Endothelial cell of umbilical vein (primary cell): Measurements from ENCODE around the gene TOP1. TPM values are rescaled to one million over a fixed set of nuclear protein-coding genes. Genes with fewer than 3 reads are reported as not detected.

Experiments
- BruUV-seq: library from RNA; stranded (reverse); fragments of 400-500 nt; replicated peaks from 2 replicates; lab custom pipeline; 2021; lab: Mats Ljungman, UMichigan
- CTCF ChIA-PET: fragments of 300-600, 350-600 bp; sonication (Branson Sonifier 250); formaldehyde crosslinking; loops from one replicate; lab custom pipeline; 2021; ENCODE audit warnings: antibody characterized with exemption, inconsistent platforms; lab: Charles Lee
- POLR2A ChIA-PET: fragments of 300-600, 350-600 bp; sonication (Branson Sonifier 250); formaldehyde crosslinking; loops from one replicate; lab custom pipeline; 2021; ENCODE audit warnings: antibody characterized with exemption, inconsistent platforms; lab: Charles Lee
- DNase-seq: peaks from one replicate; pipeline ENCODE4 v3.0.0-alpha.2; 2011; ENCODE audit warnings: low read depth, low spot score
- FAIRE-seq: peaks from 2 replicates; lab custom pipeline; 2011; peaks lifted over from hg19 to GRCh38; lab: Jason Lieb, UNC
- H2AFZ ChIP-seq: 2 replicates; pipeline ENCODE4 v1.6.0; 2012; ENCODE audit warnings: low read depth, low read length, control low read depth, inconsistent platforms
- H3K27ac ChIP-seq: 2 replicates; pipeline ENCODE4 v1.5.1; 2011; ENCODE audit warnings: low read depth, mild to moderate bottlenecking, control low read depth, low read length, moderate library complexity; ENCODE audit not compliant: insufficient read depth
- H3K27me3 ChIP-seq, 2 experiments: 2 replicates each; pipeline versions ENCODE4 v1.6.0 to v1.6.1; 2011; ENCODE audit warnings: low read length in 2 of 2, mixed read lengths in 1 of 2; ENCODE audit not compliant: control insufficient read depth in 2 of 2, insufficient read depth in 2 of 2
- H3K36me3 ChIP-seq, 2 experiments: 2 replicates in 1 of 2; 3 replicates in 1 of 2; pipeline ENCODE4 v1.5.1; 2011; ENCODE audit warnings: low read length in 2 of 2, mild to moderate bottlenecking in 1 of 2, moderate library complexity in 1 of 2; ENCODE audit not compliant: control insufficient read depth in 2 of 2, insufficient read depth in 2 of 2; ENCODE audit errors: extremely low read depth in 1 of 2
- H3K4me1 ChIP-seq: 3 replicates; pipeline ENCODE4 v1.5.1; 2011; ENCODE audit warnings: mild to moderate bottlenecking, low read length; ENCODE audit not compliant: control insufficient read depth, insufficient read depth; ENCODE audit errors: extremely low read depth
- H3K4me2 ChIP-seq: 2 replicates; pipeline ENCODE4 v1.6.1; 2011; ENCODE audit warnings: low read length, control low read depth, mixed read lengths; ENCODE audit not compliant: insufficient read depth
- H3K4me3 ChIP-seq, 3 experiments: fragments of 200-600 bp in 1 of 3; sonication (generic), shearing (Covaris generic) in 1 of 3; replicated peaks in 1 of 3; 2 replicates each; pipeline ENCODE4 v1.5.1; 2011 to 2016; ENCODE audit warnings: control low read depth in 3 of 3, low read length in 3 of 3, mild to moderate bottlenecking in 2 of 3, inconsistent platforms in 1 of 3, low read depth in 1 of 3, moderate library complexity in 1 of 3; ENCODE audit not compliant: insufficient read depth in 1 of 3
- H3K79me2 ChIP-seq: 2 replicates; pipeline ENCODE4 v1.6.0; 2012; ENCODE audit warnings: low read length, inconsistent platforms; ENCODE audit not compliant: control insufficient read depth, insufficient read depth
- H3K9ac ChIP-seq: replicated peaks from 2 replicates; pipeline ENCODE3; 2011; ENCODE audit warnings: low read length, control low read depth; ENCODE audit not compliant: insufficient read depth; ENCODE audit errors: extremely low read depth
- H3K9me1 ChIP-seq: replicated peaks from 3 replicates; pipeline ENCODE4 v1.6.0; 2011; ENCODE audit warnings: mild to moderate bottlenecking, low read length; ENCODE audit not compliant: control insufficient read depth, insufficient read depth; ENCODE audit errors: extremely low read depth
- H3K9me3 ChIP-seq: replicated peaks from 2 replicates; pipeline ENCODE4 v1.5.1; 2012; ENCODE audit warnings: low read length, inconsistent platforms; ENCODE audit not compliant: control insufficient read depth, insufficient read depth
- H4K20me1 ChIP-seq: replicated peaks from 2 replicates; pipeline ENCODE3; 2011; ENCODE audit warnings: mild to moderate bottlenecking, low read length; ENCODE audit not compliant: control insufficient read depth, insufficient read depth; ENCODE audit errors: extremely low read depth
- EZH2 ChIP-seq: IDR thresholded peaks from 2 replicates; pipeline ENCODE4 v1.6.1; 2012; ENCODE audit warnings: borderline replicate concordance, low read depth, mild to moderate bottlenecking, moderate library complexity, low read length, inconsistent platforms; ENCODE audit not compliant: severe bottlenecking
- FOS ChIP-seq: IDR thresholded peaks from 2 replicates; pipeline ENCODE4 v1.6.1; 2011; ENCODE audit warnings: mild to moderate bottlenecking, low read length, moderate library complexity, borderline replicate concordance; ENCODE audit not compliant: insufficient read depth
- GATA2 ChIP-seq: IDR thresholded peaks from 2 replicates; pipeline ENCODE4 v1.7.0; 2011; ENCODE audit warnings: low read depth, mild to moderate bottlenecking, moderate library complexity, mixed read lengths, low read length; ENCODE audit not compliant: insufficient read length, insufficient read depth
- JUN ChIP-seq: IDR thresholded peaks from 2 replicates; pipeline ENCODE4 v1.6.1; 2011; ENCODE audit warnings: borderline replicate concordance, low read depth; ENCODE audit not compliant: insufficient read length, insufficient read depth
- MYC ChIP-seq: IDR thresholded peaks from one replicate; pipeline ENCODE4 v1.6.1; 2011; ENCODE audit warnings: mild to moderate bottlenecking, low read depth, low read length
- POLR2A ChIP-seq: IDR thresholded peaks from 2 replicates; pipeline ENCODE4 v1.6.1; 2012; ENCODE audit warnings: low read depth, mild to moderate bottlenecking, control low read depth, low read length
- POLR2AphosphoS5 ChIP-seq: IDR thresholded peaks from 2 replicates; pipeline ENCODE4 v1.6.1; 2012; ENCODE audit warnings: low read depth, mild to moderate bottlenecking, control low read depth, low read length, moderate library complexity; ENCODE audit not compliant: insufficient read depth
- dilution Hi-C: fragments of 300-500 bp; cut with MboI; formaldehyde crosslinking; loops from one replicate; pipeline ENCODE4 v1.15.0; 2019; ENCODE audit warnings: low sequenced_read_pairs; ENCODE audit not compliant: extremely low pct_ligation_motif_present
- intact Hi-C: fragments of 100-400 bp; cut with micrococcal nuclease; formaldehyde crosslinking; loops from one replicate; pipeline ENCODE4 v1.10.0; 2022
- polyA plus RNA-seq, 4 experiments: library from polyadenylated mRNA; depleted of rRNA in 3 of 4; stranded (reverse) in 3 of 4; unstranded in 1 of 4; fragments of >200 nt; gene quantifications; 2 replicates each; pipeline versions ENCODE4 v1.2.1 to v1.2.3, GENCODE V29; 2011 to 2012; ENCODE audit warnings: missing spikeins in 1 of 4
- total RNA-seq: library from RNA; stranded (reverse); gene quantifications from 2 replicates; pipeline ENCODE4 v1.2.3, GENCODE V29; 2021
- TF ChIP-seq, protein P1 (sequence below): IDR thresholded peaks from 2 replicates; pipeline ENCODE4 v1.6.1; 2011; ENCODE audit not compliant: insufficient read depth, insufficient read length
- TF ChIP-seq, protein P2 (sequence below), 2 donors: IDR thresholded peaks; 1 replicate in 1 of 2; 2 replicates in 1 of 2; pipeline ENCODE4 v1.5.1; 2011; ENCODE audit warnings: low read length in 2 of 2, mild to moderate bottlenecking in 2 of 2, moderate library complexity in 2 of 2, control low read depth in 1 of 2, inconsistent platforms in 1 of 2, low read depth in 1 of 2; ENCODE audit not compliant: insufficient read depth in 1 of 2; ENCODE audit errors: extremely low read depth in 1 of 2

TOP1 gene
- total and polyA plus RNA-seq, 2 donors (not counting 3 experiments of a cell fraction or from before 2014, with no cell fraction given) = 7.0 to 77.4 TPM

DNA sequence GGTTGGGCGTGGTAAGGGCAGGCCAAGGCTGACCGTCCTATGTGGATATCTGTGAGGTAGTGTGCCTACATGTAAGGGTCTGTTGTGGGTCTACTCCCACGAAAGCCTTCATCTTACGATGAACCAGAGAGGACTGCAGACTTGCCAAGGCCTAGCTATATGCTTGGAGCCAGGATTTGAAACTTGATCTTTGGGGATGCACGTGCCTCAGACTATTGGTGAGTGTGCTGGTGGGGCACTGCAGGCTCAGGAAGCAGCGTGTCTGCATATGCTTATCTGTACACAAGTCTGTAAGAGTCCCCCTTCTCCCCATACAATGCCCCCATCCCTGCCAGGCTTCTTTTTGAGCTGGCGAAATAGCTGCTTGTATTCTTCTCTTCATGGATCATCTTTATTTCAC, 126.6 kb downstream of the TOP1 start:
- Histone ChIP-seq H3K36me3 (peaks cover 4 to 9% of the 10 kb centered on the region in 2 experiments), H4K20me1 (peaks cover 3% of the 10 kb centered on the region), H2AFZ (no peak overlapping the region), H3K27me3 (no peaks in the 10 kb centered on the region), H3K9me3 (no peaks in the 10 kb centered on the region), H3K4me2 (no peak overlapping the region), H3K9ac (no peak overlapping the region), H3K79me2 (peaks cover 92% of the 10 kb centered on the region), H3K27ac (no peak overlapping the region), H3K4me3 (no peak overlapping the region), H3K9me1 (no peaks in the 10 kb centered on the region), H3K4me1 (peaks cover 33% of the 10 kb centered on the region)
- ChIA-PET POLR2A (no interaction called here), CTCF (interaction anchor here (1.2 to 2.3 kb wide), 5 partner anchors 9 to 22 kb away, joined by 3 to 10 read pairs (median 9); no protein-coding TSS in a partner anchor)
- BruUV-seq = no TSS peak
- DNase-seq = no peak
- intact Hi-C loops = no loop called here
- dilution Hi-C loops = no loop called here
- FAIRE-seq = no peak
- TF ChIP-seq JUN (no peak), POLR2AphosphoS5 (no peak), MYC (no peak), EZH2 (no peak)
- TF ChIP-seq, protein P1, sequence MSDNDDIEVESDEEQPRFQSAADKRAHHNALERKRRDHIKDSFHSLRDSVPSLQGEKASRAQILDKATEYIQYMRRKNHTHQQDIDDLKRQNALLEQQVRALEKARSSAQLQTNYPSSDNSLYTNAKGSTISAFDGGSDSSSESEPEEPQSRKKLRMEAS = no peak

GRCh38 chr20:41158082-41158625, 129.5 kb downstream of the TOP1 start:
- intact Hi-C loops (no loop called here), dilution Hi-C loops (no loop called here)
- Histone ChIP-seq H3K79me2 (peaks cover 65% of the 10 kb centered on the region), H3K4me1 (peaks cover 6% of the 10 kb centered on the region), H3K27me3 (no peaks in the 10 kb centered on the region), H3K4me2 (no peak overlapping the region), H2AFZ (no peak overlapping the region), H3K9me3 (no peaks in the 10 kb centered on the region), H3K27ac (no peak overlapping the region), H3K9me1 (no peaks in the 10 kb centered on the region), H3K9ac (no peak overlapping the region), H3K36me3 (peaks cover 7 to 22% of the 10 kb centered on the region in 2 experiments), H3K4me3 (no peak overlapping the region), H4K20me1 (peaks cover 3% of the 10 kb centered on the region)
- BruUV-seq = no TSS peak
- no peak for FAIRE-seq
- DNase-seq = no peak
- ChIA-PET CTCF (interaction anchor here (0.8 to 2.8 kb wide), 9 partner anchors 9 to 182 kb away, joined by 3 to 15 read pairs (median 3); partner anchors contain the start of genes LPIN3 and PLCG1), POLR2A (no interaction called here)
- TF ChIP-seq EZH2 (no peak), FOS (no peak), MYC (no peak), POLR2AphosphoS5 (no peak), POLR2A (no peak), JUN (no peak), GATA2 (no peak)
- TF ChIP-seq, protein P1 = no peak
- TF ChIP-seq, protein P2, sequence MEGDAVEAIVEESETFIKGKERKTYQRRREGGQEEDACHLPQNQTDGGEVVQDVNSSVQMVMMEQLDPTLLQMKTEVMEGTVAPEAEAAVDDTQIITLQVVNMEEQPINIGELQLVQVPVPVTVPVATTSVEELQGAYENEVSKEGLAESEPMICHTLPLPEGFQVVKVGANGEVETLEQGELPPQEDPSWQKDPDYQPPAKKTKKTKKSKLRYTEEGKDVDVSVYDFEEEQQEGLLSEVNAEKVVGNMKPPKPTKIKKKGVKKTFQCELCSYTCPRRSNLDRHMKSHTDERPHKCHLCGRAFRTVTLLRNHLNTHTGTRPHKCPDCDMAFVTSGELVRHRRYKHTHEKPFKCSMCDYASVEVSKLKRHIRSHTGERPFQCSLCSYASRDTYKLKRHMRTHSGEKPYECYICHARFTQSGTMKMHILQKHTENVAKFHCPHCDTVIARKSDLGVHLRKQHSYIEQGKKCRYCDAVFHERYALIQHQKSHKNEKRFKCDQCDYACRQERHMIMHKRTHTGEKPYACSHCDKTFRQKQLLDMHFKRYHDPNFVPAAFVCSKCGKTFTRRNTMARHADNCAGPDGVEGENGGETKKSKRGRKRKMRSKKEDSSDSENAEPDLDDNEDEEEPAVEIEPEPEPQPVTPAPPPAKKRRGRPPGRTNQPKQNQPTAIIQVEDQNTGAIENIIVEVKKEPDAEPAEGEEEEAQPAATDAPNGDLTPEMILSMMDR (IDR thresholded peaks at IDR 0.05; ENCODE audit: extremely low read depth in 1 of 2, insufficient read depth in 1 of 2, low read depth in 1 of 2, low read length in 2 of 2) = no peak
